GM18502 (cell line): ENCODE data around the gene TMEM37.

ENCODE experiments used
- ATAC-seq: cut with Tn5 transposase; IDR thresholded peaks from one replicate; pipeline ENCODE4 v1.9.1; 2021; ENCODE audit warnings: mild to moderate bottlenecking; ENCODE audit not compliant: unreplicated experiment, poor library complexity

The TMEM37 gene

DNA sequence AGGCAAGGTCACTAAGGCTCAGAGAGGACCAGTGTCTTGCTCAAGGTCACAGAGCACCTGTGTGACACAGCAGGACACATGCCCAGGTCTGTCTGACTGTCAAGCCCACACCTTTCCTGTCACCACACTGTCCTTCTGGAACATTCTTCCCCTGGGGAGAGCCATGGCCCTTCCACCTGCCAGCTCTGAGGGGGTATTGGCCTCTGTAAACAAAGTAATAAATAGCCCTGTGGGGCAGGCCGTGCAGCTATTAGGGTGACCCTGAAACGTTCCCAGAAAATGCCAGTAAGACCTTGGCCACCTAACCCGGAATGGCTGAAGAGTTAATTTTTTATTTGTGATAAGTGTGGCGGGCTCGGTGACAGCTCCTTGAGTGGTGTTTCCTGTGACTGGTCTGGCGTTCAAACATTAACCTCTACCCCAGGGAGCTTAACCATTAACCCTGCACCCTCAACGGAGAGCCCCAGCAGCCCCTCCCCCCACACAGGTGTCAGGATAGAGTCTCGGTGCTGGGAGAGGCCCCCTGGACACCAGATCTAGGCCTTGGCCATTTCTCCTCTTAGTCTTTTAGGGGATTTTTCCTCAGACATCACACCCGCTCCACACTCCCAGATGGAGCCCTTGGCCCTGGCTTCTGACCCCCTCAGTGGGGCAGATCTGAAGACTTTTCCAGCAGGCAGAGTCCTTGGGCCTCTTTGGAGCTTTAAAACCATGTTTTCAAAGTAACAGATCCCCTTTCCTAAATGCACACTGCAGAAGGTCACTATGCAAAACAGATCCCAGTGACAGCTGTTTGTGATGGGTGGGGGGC lies 56.0 kb downstream of the TMEM37 start:
- peak; percentile 76 for ATAC-seq
